Neuronal stem cell (in vitro differentiated cells): ENCODE data around the gene RMP24.
"Not testable (repeated sequence)": the region's sequence is repeated elsewhere in the genome, so short reads cannot be mapped to it uniquely, and the experiment has no call there.

Experiments used
- DNase-seq: peaks from one replicate; pipeline ENCODE4 v3.0.0-alpha.2; 2013; ENCODE audit warnings: low spot score
- H2AFZ ChIP-seq: one replicate; pipeline ENCODE4 v1.6.1; 2013; ENCODE audit warnings: mild to moderate bottlenecking, low read length, inconsistent platforms
- H2AK5ac ChIP-seq: 2 replicates; pipeline ENCODE4 v1.6.1; 2013; ENCODE audit warnings: low read depth, mild to moderate bottlenecking, inconsistent platforms, low read length, moderate library complexity, mixed read lengths
- H2BK120ac ChIP-seq: 2 replicates; pipeline ENCODE4 v1.6.1; 2013; ENCODE audit warnings: low read depth, mild to moderate bottlenecking, inconsistent platforms, low read length, moderate library complexity, mixed read lengths
- H2BK12ac ChIP-seq: one replicate; pipeline ENCODE4 v1.6.1; 2013; ENCODE audit warnings: low read length, inconsistent platforms
- H2BK15ac ChIP-seq: 2 replicates; pipeline ENCODE4 v1.6.1; 2013; ENCODE audit warnings: mild to moderate bottlenecking, low read length, inconsistent platforms, mixed read lengths
- H2BK5ac ChIP-seq: one replicate; pipeline ENCODE4 v1.6.1; 2013; ENCODE audit warnings: inconsistent platforms, mild to moderate bottlenecking, low read length, moderate library complexity
- H3K14ac ChIP-seq: one replicate; pipeline ENCODE4 v1.6.1; 2013; ENCODE audit warnings: low read length, inconsistent platforms
- H3K18ac ChIP-seq: 2 replicates; pipeline ENCODE4 v1.6.1; 2013; ENCODE audit warnings: low read length, inconsistent platforms
- H3K23ac ChIP-seq: 2 replicates; pipeline ENCODE4 v1.6.1; 2013; ENCODE audit warnings: low read depth, mild to moderate bottlenecking, mixed read lengths, low read length, inconsistent platforms; ENCODE audit not compliant: poor library complexity
- H3K27ac ChIP-seq: replicated peaks from 3 replicates; pipeline ENCODE4 v1.5.1; 2013; ENCODE audit warnings: low read length, inconsistent platforms
- H3K27me3 ChIP-seq, 3 experiments: 2 replicates each; pipeline ENCODE4 v1.6.1; 2013; ENCODE audit warnings: low read length in 3 of 3, mild to moderate bottlenecking in 2 of 3, inconsistent platforms in 1 of 3, low read depth in 1 of 3, mixed read lengths in 1 of 3, moderate library complexity in 1 of 3; ENCODE audit not compliant: control insufficient read depth in 3 of 3, insufficient read depth in 3 of 3
- H3K36me3 ChIP-seq, 2 donors: replicated peaks in 1 of 2; 2 replicates each; pipeline ENCODE4 v1.6.1; 2013; ENCODE audit warnings: low read length in 2 of 2; ENCODE audit not compliant: control insufficient read depth in 2 of 2, insufficient read depth in 2 of 2
- H3K4ac ChIP-seq: 2 replicates; pipeline ENCODE4 v1.6.1; 2013; ENCODE audit warnings: inconsistent platforms, mild to moderate bottlenecking, low read length, moderate library complexity
- H3K4me1 ChIP-seq, 2 donors: 1 replicate in 1 of 2; 2 replicates in 1 of 2; pipeline ENCODE4 v1.6.1; 2013; ENCODE audit warnings: low read length in 2 of 2, low read depth in 1 of 2; ENCODE audit not compliant: control insufficient read depth in 2 of 2, insufficient read depth in 1 of 2
- H3K4me2 ChIP-seq: one replicate; pipeline ENCODE4 v1.6.1; 2013; ENCODE audit warnings: mild to moderate bottlenecking, low read length, inconsistent platforms; ENCODE audit not compliant: insufficient read depth, poor library complexity, severe bottlenecking
- H3K4me3 ChIP-seq, 2 donors: 2 replicates each; pipeline ENCODE4 v1.5.1; 2013; ENCODE audit warnings: low read length in 2 of 2, mild to moderate bottlenecking in 2 of 2, inconsistent platforms in 1 of 2, moderate library complexity in 1 of 2
- H3K79me1 ChIP-seq: one replicate; pipeline ENCODE4 v1.6.1; 2013; ENCODE audit warnings: low read depth, mild to moderate bottlenecking, inconsistent platforms, low read length, moderate library complexity
- H3K9ac ChIP-seq: one replicate; pipeline ENCODE4 v1.6.1; 2013; ENCODE audit warnings: mild to moderate bottlenecking, low read depth, low read length, inconsistent platforms; ENCODE audit not compliant: poor library complexity
- H3K9me3 ChIP-seq, 2 donors: replicated peaks in 1 of 2; 2 replicates each; pipeline versions ENCODE3 to v1.6.1; 2013; ENCODE audit warnings: low read length in 2 of 2, mild to moderate bottlenecking in 2 of 2, inconsistent platforms in 1 of 2, low read depth in 1 of 2, mixed read lengths in 1 of 2, moderate library complexity in 1 of 2; ENCODE audit not compliant: control insufficient read depth in 2 of 2, insufficient read depth in 1 of 2
- H4K8ac ChIP-seq: one replicate; pipeline ENCODE4 v1.6.1; 2013; ENCODE audit warnings: low read depth, mild to moderate bottlenecking, inconsistent platforms, low read length, moderate library complexity
- H4K91ac ChIP-seq: one replicate; pipeline ENCODE4 v1.6.1; 2013; ENCODE audit warnings: low read length, low read depth, mild to moderate bottlenecking, inconsistent platforms; ENCODE audit not compliant: poor library complexity
- WGBS, 2 donors: extraction: QIAGEN DNeasy Blood & Tissue Kit; methylation state at CpG; one replicate each; pipeline ENCODE4 v1.1.7; 2013; ENCODE audit warnings: missing lambda C conversion rate in 2 of 2, mixed read lengths in 1 of 2; ENCODE audit not compliant: insufficient read length in 2 of 2, insufficient replicate concordance in 1 of 2; ENCODE audit errors: extremely low coverage in 2 of 2; 5-methylcytosine and 5-hydroxymethylcytosine counted together

RMP24 gene

DNA sequence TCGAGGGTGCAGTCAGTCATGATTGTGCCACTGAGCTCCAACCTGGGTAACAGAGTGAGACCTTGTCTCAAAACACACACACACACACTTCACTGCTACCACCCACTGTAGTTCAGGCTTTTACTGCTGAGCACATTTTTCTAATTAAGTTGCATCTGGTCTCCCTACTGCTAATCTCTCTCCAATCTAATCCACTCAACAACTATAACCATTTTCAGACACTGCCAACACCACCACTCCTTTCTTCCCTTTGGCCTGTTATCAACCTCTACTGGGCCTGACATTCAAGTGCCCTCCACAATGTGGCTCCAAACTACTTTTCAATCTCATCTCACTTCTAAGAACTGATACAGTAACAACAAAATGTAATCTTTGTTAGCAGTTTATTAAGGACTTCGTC lies 44.8 kb downstream of the RMP24 start:
- no peak for DNase-seq
- Histone ChIP-seq H2BK5ac (no peak overlapping the region), H3K18ac (no peak overlapping the region), H4K8ac (no peak overlapping the region), H3K14ac (no peak overlapping the region), H3K9ac (no peak overlapping the region), H2BK15ac (no peak overlapping the region), H2AFZ (no peak overlapping the region), H3K4me1 (no peaks in the 10 kb centered on the region), H2BK12ac (peak overlapping the region; percentile 5), H3K27ac (no peak overlapping the region), H2BK120ac (no peak overlapping the region), H3K23ac (no peak overlapping the region), H3K36me3 (peaks cover 0 to 2% of the 10 kb centered on the region in 2 donors), H3K9me3 (no peaks in the 10 kb centered on the region), H2AK5ac (no peak overlapping the region), H3K4ac (no peak overlapping the region), H3K79me1 (no peaks in the 10 kb centered on the region), H3K4me2 (no peak overlapping the region), H3K4me3 (no peak overlapping the region), H3K27me3 (no peaks in the 10 kb centered on the region), H4K91ac (no peak overlapping the region)
- WGBS, 2 donors: no CpG with 5 or more reads among the region's 2 CpGs

GRCh38 chr18:36020174-36020711 lies 47.8 kb downstream of the RMP24 start:
- no peaks in the 10 kb centered on the region for H3K9me3 ChIP-seq
- WGBS, 2 donors: no CpG with 5 or more reads among the region's 3 CpGs
- H3K4me1 ChIP-seq: no peaks in the 10 kb centered on the region
- H4K8ac ChIP-seq: no peak overlapping the region
- H4K91ac ChIP-seq: no peak overlapping the region
- H3K4me2 ChIP-seq: no peak overlapping the region
- no peak overlapping the region for H2BK15ac ChIP-seq
- no peaks in the 10 kb centered on the region for H3K27me3 ChIP-seq
- no peak overlapping the region for H2AFZ ChIP-seq
- H3K79me1 ChIP-seq: no peaks in the 10 kb centered on the region
- no peak overlapping the region for H3K4ac ChIP-seq
- H2BK12ac ChIP-seq: no peak overlapping the region
- H2BK5ac ChIP-seq: no peak overlapping the region
- peaks cover 2 to 22% of the 10 kb centered on the region in 2 donors for H3K36me3 ChIP-seq
- H3K4me3 ChIP-seq: no peak overlapping the region
- H2BK120ac ChIP-seq: no peak overlapping the region
- no peak overlapping the region for H3K18ac ChIP-seq
- H2AK5ac ChIP-seq: no peak overlapping the region
- no peak overlapping the region for H3K9ac ChIP-seq
- no peak for DNase-seq
- no peak overlapping the region for H3K14ac ChIP-seq
- H3K23ac ChIP-seq: no peak overlapping the region
- no peak overlapping the region for H3K27ac ChIP-seq

GRCh38 chr18:36023336-36023735 lies 50.9 kb downstream of the RMP24 start:
- peaks cover 3 to 53% of the 10 kb centered on the region in 2 donors for H3K36me3 ChIP-seq
- H3K9ac ChIP-seq: no peak overlapping the region

GRCh38 chr18:36024241-36024640 lies 51.8 kb downstream of the RMP24 start:
- DNase-seq, H2BK5ac ChIP-seq, H3K9me3 ChIP-seq, H3K4ac ChIP-seq, H3K27me3 ChIP-seq, H2AK5ac ChIP-seq, H2BK15ac ChIP-seq, H3K9ac ChIP-seq, H3K4me2 ChIP-seq, H4K8ac ChIP-seq, H3K4me1 ChIP-seq, H2AFZ ChIP-seq, H3K18ac ChIP-seq, H3K14ac ChIP-seq, H2BK120ac ChIP-seq, H2BK12ac ChIP-seq, H3K23ac ChIP-seq, H4K91ac ChIP-seq, H3K27ac ChIP-seq, H3K4me3 ChIP-seq, H3K79me1 ChIP-seq: not testable (repeated sequence)
- no CpG with 5 or more reads among the region's 3 CpGs for WGBS, 2 donors
- H3K36me3 ChIP-seq: peaks cover 7 to 62% of the 10 kb centered on the region in 2 donors

More at GRCh38 chr18:36023336-36023735, 50.9 kb downstream of the RMP24 start:
- Histone ChIP-seq H2BK12ac (no peak overlapping the region), H3K79me1 (no peaks in the 10 kb centered on the region), H3K4me1 (no peaks in the 10 kb centered on the region), H2BK5ac (no peak overlapping the region), H3K27ac (no peak overlapping the region), H2AK5ac (no peak overlapping the region), H3K14ac (no peak overlapping the region), H2BK120ac (no peak overlapping the region), H4K8ac (no peak overlapping the region), H4K91ac (no peak overlapping the region), H3K4ac (no peak overlapping the region), H3K9me3 (no peaks in the 10 kb centered on the region), H3K4me2 (no peak overlapping the region), H3K4me3 (no peak overlapping the region), H3K18ac (no peak overlapping the region), H2BK15ac (no peak overlapping the region), H3K23ac (no peak overlapping the region), H2AFZ (no peak overlapping the region), H3K27me3 (no peaks in the 10 kb centered on the region)
- WGBS, 2 donors: no CpG with 5 or more reads among the region's 1 CpG
- DNase-seq: no peak
